T-helper 9 cell (primary cell): Measurements from ENCODE around the gene CAPN11.

Experiments
- DNase-seq: peaks from one replicate; pipeline ENCODE4 v3.0.0-alpha.2; 2020
- total RNA-seq, 2 donors: gene quantifications; one replicate each; lab custom pipeline; 2026; lab: John Stamatoyannopoulos, UW

Gene CAPN11
- total RNA-seq, result 0 reads per million in 2 donors

DNA sequence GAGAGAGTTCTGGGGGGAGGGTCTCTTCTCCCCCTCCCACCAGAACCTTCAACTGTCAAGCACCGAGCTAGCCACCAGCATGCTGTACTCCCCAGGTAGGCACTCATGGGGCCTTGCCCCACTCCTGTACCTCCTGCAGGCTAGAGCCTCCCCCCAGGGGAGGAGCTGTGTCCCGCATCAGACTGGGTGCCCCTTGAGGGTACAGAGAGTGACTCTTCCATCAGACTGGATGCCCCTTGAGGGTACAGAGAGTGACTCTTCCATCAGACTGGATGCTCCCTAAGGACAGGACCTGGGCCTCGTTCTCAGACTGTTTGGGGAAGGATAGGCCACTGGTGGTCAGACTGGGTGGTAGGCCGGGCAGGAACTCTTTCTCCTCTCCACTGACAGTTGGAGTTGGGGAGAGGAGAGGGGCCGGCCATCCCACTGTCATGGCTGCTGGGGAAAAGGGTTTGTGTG, at the start of gene CAPN11:
TSS of gene CAPN11 (plus strand) at position 51 of the 459 bp plus-strand sequence. CDS start at position 80, 29 bp downstream.
- DNase-seq, result no peak

DNA sequence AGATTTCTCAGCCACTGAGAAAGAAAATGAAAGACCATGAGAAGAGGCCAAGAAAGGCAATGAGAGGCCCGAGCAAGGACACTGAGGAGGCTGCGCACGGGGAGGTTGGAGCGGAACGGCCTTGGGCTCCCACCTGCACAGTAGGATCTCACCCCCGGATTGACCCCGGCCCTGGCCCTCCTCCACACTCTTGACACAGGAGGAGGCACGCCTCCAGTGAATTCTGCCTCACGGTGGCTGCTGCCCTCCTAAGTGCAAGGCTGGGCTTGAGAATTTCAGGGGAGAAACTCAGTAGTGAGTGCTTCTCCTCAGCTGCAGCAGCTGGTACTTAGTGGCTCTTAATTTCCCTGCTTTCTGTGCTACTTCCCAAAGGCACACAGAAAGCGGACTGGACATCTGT, 49.4 kb upstream of the CAPN11 start:
- no peak for DNase-seq

DNA sequence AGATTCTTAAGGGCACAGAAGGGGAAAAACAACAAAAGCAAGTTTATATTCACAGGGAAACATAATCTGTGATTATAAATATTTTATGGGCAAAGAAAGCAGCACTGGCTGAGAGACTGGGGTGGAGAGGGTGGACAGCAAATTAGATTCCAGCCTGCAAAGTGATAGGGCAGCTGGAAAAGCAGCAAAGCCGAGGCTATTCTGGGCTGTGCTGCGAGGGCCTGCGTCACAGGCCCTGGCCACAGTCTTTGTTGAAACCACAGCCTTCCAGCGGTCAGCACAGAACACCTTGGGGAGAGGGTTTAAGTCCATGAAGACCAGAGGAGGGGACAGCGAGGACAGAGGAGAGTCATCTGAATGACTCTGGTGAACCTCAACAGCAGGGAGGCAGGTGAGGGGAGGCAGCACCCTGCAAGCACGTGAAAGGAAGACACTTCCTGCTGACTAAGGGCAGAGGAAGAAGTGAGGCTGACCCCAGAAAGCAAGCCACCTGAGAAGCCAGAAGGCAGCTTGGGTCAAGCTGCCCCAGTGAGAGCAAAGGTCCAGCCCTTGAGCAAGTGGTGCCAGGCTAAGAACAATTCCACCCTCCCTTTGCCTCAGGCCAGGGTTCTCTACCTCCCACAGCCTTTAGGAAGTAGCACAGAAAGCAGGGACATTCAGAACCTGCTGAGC, 48.5 kb upstream of the CAPN11 start:
- no peak for DNase-seq

DNA sequence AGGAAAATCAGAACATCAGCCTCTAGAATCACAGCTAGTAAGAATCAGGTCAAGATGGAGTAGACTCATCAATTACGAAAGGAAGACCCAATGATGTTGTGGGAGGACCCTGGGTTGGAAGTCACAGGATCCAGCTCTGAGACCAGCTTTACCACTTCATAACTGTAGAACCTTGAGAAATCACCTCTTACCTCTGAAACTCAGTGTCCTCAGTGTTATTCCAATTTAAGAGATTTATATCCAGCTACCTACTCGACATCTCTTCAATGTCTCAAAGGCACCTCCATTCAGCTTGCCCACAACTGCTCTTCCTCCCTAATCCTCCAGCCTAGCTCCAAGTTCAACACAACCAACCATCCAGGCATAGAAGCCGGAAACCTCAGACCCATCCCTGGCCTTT, 47.7 kb upstream of the CAPN11 start:
- DNase-seq, result no peak

DNA sequence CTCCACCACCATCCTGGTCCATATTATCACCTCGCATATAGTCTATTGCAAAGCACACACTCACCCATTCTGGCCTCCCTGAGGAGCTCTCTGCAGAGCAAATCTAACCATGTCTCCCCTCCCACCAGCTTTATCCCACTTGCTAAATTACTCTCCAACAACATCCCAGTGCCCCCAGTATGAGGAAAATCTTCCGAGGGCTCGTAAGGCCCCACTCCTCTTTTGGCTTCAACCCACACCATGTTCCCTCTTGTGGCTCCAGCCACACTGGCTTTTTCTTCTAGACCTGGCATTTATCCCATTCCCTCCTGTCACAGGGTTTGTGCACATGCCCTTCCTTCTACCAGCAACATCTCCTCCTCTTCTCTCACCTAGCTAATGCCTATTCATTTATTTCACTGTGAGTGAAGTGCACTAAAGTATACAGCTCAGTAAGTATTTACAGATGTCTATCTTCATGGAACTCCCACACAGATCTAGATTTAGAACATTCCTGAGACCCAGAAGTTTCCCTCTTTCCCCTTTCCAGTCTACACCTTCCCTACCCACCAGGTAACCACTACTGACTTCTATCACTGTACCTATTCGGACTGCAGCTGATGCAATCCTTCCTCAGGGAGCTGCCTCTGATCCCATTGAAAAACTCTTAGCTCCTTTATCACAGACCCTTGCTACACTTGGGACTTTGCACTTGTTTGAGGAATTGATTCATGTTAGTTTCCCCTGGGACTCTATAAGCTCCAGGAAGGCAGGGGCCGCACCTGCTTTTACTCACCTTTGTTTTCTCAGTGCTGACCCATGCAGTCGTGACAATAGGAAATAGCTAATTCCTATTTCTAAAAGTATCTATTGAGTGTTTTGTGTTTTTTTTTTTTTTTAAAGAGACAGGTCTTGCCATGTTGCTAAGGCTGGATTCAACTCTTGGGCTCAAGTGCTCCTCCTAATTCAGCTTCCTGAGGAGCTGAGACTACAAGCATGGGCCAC, 46.9 kb upstream of the CAPN11 start:
- no peak for DNase-seq

DNA sequence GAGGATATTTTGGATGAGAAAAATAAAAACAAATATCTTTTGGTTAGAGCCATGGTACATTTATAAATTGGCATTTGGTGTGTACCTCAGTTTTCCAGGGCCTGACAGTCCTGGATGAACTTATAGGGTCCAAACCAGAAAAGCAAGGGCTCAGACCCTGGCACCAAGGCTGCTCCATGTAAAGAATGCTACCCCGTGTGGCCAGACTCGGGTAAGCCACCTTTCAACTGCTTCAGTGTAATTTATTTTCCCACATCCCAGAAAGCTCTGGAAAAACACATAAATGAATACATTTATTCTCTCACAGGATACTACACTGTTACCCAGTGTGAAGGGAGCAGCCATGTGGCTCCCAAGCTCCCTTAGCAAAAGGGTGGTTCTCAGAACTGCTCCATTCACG, 45.2 kb upstream of the CAPN11 start:
- DNase-seq, result no peak

DNA sequence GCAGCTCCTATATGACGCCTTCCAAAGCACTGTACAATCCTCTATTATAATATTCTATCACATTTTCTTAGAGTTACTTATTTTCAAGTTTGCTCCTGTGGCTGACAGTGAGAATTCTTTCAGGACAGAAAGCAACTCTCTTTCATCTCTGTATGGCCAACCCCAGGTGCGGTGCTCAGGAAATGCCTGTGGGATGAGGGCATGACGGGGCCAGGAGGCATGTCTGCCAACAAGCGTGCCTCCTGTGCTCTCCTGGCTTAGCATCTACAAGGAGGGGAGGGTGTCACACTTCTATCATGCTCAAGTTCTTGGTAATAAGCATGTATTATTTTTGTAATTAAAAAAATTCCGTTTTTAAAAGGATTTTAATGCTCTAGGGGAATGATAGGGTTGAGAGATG, 42.8 kb upstream of the CAPN11 start:
- DNase-seq, result no peak

DNA sequence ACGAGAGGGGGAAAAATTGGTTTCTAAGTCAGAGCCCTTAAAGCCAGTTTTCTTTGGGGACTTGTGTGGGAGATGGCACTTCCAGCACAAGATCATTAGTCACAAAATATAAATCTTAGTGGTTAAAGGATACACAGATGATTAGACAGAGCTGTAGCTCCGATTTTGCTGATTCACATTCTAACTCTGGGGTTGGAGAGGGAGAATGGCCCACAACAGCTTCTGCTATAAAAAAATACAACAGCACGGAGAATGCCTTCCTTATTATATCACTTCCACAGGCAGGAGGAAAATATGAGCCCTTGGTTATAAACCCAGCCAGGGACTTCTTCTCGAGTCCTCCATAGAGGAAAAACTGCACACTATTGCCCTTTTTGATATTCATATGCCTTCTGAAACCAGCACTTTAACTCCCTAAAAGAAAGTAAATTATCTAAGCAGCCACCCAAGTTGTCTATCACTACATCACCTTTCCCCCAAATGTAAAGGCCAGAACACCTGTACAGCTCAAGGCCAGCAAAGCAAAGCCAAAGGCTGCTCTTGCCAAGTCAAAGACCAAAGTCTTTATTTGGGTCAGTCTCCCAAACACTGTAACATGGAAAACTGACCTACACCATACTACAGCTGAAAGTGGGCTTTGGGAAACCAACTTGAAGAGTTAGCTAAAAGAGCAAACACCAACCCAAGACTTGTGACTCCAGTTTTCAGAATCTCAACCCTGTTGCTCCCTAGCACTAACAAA, 41.8 kb upstream of the CAPN11 start:
- DNase-seq, result no peak

DNA sequence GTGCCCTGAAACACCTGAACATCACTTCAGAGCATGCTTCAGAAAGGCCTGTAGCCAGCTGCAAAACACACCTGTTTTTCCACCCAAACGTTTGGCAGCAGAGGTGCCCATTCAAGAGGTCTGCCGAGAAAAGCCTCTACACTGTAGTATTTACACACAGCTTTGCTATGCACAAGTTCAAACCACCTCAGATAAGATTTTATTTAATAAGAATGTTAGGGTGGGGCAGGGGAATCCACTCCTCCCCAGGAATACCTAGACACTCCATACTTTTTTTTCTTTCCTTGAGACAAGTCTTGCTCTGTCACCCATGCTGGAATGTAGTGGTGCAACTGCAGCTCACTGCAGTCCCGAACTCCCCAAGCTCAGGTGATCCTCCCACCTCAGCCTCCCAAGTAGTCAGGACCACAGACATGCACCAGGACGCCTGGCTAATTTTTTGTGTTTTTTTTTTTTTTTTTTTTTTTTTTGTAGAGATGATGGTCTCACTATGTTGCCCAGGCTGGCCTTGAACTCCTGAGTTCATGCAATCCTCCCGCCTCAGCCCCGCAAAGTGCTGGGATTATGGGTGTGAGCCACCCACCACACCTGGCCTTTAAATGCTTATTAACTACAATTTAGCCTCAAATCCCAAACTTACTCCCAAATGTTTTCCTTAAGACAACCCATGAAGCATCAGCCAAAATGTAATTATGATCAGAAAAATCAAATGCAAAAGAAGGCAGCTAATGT, 41.1 kb upstream of the CAPN11 start:
- no peak for DNase-seq

DNA sequence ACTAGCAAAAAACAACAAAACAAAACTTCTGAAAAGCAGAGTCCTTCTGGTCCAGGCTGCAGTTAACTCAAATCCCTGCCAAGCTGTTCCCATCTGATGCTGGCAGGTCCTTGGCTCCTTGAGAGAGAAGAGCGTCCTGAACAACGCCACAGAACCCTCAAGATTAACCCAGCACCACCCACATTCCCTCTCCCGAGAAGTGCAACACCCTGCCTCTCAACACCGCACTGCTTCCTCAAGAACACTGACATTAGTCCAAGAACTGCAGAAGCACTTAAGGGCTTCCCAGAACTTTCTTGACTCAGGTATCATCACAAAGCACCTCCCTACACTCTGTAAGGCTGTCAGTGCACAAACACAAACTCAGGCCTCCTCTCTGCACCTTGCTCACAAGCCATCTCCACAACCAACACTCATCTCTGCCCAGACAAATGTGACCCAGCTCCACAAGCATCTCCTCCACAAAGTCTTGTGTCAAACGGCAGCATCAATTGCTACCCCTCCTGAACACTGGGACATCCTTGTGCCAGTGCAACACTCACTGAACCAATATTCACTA, 38.8 kb upstream of the CAPN11 start:
- DNase-seq, result no peak

DNA sequence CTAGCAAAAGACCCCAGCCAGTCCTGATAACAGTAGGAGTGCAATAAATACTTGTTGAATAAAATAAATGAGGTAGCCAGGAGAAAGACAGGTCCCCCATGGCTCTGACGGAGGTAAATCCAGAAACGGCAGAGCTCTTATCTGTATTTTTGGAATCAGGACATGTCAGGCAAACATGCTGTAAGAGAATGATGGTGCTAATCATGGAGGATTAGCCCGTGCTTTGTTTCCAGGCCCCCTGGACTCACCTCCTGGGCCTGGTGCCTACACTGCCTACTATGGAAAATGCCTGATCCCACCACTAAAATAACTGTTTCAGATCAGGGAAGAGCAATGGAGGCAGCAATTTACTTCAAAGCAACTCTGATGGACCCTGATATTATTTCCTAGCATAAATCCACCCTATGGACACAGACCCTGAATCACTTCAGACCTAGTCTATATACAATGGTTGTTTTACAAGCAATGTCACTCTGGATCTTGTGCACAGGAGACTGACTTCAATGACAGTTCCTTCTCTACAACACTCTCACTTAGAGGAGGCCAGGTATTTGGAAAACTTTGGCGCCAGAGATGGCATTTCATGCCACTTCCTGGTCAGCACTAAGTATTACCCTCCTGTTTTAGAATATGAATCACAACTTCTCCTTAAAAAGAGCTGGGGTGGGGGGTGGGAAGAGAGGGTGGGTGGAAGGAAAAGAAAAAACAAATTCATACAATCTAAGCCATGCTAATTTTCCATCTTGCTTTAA, 37.8 kb upstream of the CAPN11 start:
- no peak for DNase-seq

DNA sequence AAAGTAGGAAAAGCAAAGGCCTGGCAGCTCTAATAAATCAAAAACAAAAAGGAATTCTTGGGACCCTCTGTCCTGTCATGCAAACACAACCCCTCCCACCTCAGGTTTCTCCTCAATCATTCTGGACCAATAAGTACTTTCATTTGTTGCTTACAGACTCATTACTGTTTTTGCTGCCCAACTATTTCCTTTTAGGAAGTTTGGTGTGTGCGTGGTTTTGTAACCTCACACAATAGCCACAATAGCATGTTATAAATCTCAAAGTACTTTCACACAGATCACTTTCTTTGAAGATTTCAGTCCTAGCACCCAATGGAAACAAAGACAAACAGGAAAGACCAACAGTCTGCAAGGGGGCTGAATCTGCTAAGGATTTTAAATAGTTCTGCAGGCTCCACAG, 35.8 kb upstream of the CAPN11 start:
- no peak for DNase-seq

DNA sequence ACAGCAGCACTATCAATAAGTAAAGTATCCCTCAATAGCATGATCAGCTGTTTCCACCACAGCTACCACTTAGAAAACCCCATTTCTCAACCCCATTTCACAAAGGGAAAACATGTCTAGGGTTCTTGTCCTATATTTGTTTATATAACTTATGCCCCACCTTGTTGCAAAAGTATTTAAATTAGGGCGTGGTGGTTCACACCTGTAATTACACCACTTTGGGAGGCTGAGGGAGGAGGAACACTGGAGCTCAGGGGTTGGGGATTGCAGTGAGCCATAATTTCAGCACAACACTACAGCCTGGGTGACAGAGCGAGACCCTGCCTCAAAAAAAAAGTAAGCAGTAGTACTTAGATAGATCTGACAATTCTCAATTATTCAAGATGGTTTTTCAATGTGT, 35.1 kb upstream of the CAPN11 start:
- no peak for DNase-seq

DNA sequence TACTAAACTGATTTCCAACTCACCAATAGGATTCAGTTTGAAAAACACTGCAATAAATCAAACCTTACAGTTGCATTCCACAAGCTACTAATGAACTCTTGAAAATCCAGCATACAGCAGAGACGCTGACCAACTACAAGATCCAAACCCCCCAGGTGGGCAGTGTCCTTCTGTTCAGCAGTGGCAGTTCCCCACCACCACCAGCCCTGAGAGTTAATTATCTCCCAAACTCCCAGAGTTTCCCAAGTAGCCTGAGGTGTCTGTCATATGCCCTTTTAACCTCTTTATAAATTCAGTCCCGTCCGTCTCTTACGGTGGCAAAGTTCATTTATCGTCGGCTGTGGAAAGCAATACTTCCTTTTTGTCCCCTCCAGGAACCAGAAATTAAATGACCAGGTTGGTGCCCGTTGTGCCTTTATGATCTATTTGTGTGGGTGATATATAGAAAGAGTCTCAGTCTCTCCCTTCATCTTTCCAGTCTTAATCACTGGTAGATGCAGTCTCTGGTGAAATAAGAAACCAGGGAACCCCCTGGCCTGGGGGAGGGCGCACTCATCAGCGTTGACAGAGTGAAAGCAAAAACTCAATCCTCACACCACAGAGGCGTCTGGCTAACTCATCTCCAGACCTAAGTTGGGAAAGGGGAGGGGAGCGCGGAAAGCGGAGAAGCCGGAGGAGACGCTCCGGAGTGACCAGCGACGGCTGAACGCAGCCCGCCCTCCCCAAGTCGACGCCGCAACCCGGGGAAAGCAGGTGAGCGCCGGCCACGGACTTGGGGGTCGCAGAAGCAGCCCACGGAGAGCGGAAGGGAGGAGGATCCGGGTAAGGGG, 32.1 kb upstream of the CAPN11 start:
- peak; percentile 46 for DNase-seq

DNA sequence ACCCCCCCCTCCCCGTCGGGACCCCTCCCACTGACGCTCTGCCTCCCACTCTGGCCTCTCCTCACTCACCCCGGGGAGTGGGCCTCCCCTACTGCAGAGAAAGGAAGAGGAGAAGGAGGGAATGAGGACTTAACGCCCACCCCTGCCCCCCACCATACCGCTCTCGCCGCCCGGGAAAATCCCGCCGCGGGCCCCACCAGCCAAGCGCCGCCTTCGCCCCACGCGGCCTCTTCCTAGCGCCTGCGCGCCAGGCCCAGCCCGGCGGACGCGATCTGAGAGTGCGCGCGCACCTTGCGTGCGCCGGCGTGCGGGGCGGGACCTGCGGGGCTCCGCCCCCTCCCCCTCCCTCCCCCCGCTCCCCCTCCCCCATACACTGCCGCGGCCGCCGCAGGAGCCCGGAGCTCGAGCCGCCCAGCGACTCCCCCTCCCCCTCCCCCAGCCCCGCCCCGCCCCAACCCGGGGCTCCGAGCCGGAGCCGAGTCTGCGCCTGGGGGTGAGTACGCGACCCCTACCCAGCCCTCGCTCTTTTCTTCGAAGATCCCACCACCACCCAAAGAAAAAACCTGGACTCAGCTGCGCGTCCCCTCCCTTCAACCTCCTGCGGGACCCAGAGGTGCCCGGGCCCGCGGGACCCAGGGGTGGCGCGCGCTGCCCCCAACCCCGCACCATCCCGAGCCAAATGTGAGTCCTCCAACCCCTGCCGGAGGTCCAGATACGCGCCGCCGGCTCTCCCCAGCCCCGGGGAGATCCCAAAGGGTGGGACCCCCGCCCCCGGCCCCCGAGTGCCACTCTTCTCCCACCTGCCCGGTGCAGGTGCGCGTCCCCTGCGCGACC, 31.2 kb upstream of the CAPN11 start, which contains the start of the genes MRPL14 and TMEM63B:
TSS of gene MRPL14 (minus strand) at position 267 of the 834 bp plus-strand sequence. CDS start 10,841 bp downstream, outside the sequence.
TSS of gene TMEM63B (plus strand) at position 369 of the 834 bp plus-strand sequence. CDS start 7,031 bp downstream, outside the sequence.
- peak; percentile 89 for DNase-seq

DNA sequence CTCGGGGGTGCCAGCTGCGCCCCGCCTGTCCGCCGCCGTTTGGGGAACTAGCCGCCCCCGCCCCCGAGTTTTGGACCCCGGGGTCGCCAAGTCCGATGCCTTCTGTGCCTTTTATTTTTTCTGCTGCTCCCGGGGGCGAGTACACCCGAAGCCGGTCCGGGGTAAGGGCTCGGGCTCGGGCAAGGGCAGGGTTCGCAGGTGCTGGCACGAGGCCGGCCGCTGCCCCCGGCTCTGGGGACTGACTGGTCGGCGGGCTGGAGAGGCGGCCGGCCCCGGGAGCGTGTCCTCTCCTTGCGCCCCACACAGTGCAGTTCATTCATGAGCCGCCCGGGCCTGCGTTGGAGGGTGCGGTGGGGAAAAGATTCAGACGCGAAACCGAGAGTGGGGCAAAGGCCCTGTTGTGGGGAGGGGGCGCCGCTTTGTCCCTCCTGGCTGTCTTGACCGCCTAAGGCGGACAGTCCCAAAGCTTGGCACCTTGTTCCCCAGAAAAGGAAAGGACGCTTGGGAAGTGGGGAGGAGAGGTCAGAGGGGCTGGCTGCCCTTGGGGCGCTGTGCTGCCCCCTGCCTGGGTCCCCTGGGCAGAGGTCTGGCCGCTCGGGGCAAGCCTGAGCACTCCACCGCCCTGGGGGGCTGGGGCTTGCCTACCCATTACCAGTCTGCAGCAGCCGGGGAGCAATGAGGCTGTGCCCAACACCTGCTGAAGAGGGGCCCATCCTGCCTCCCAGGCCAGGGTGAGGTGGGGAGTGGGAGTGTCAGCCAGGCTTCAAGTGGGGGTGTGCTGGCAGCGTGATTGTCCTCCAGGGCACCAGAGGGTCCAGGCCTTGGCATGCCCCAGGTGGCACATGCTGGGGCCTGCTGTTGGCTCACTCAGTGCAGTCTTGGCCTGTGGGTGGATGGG, 30.4 kb upstream of the CAPN11 start:
- DNase-seq, result no peak

DNA sequence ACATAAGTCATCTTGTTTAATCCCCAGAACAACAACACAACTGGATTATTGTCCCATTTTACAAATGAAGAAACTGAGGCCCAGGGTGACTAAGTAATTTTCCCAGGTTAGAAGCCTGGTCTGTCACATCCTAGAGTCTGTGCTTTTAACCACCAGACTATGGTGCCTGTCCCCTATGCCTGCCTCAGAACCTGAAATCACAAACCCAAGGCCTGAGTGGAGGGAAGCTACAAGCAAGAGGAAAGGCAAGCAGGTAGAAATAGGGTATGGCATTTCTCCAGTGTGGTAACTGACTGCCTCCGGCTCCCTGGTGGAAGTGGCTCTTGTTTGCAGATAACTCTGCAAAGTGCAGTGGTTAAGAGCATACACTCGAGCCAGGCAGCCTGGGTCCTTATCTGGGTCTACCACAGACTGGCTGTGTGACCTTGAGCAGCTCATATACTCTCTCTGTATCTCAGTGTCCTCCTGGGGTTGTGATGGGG, 28.7 kb upstream of the CAPN11 start:
- no peak for DNase-seq

DNA sequence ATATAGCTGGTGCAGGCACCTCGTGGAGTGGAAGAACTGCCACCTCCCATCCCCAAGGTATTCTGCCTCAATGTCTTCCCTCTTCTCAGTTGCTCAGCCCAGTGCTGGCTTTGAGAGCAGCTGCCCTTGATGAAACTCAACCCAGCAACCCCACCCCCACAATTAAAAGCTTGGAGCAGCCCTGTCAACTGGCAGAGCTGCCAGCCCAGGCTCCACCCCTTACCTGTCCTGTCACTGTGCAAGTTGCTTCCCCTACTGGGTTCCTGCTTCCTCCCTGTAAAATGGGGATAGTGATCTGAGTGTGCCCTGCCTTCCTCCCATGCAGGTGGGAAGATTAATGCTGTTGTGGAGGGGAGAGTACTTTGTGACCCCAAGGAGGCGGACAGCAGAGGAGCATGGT, 26.7 kb upstream of the CAPN11 start:
- no peak for DNase-seq
